H9 (cell line): ENCODE results near the gene UNC5C. TPM values are rescaled to one million over a fixed set of nuclear protein-coding genes. Genes with fewer than 3 reads are reported as not detected.

Source experiments
- DNase-seq: peaks from one replicate; pipeline ENCODE4 v3.0.0-alpha.2; 2017
- H2AFZ ChIP-seq: one replicate; pipeline ENCODE4 v1.6.1; 2013; ENCODE audit warnings: mild to moderate bottlenecking, low read length, control low read depth, moderate library complexity
- H2AK5ac ChIP-seq: 2 replicates; pipeline ENCODE4 v1.6.1; 2013; ENCODE audit warnings: low read length, control low read depth, mixed read lengths; ENCODE audit not compliant: insufficient read length
- H2BK120ac ChIP-seq: one replicate; pipeline ENCODE4 v1.6.1; 2013; ENCODE audit warnings: low read depth, mild to moderate bottlenecking, low read length, control low read depth, inconsistent platforms; ENCODE audit not compliant: poor library complexity, severe bottlenecking
- H2BK12ac ChIP-seq: 2 replicates; pipeline ENCODE4 v1.6.1; 2013; ENCODE audit warnings: low read length, control low read depth, mixed read lengths, low read depth; ENCODE audit not compliant: insufficient read length
- H2BK15ac ChIP-seq: 2 replicates; pipeline ENCODE4 v1.6.1; 2013; ENCODE audit warnings: low read depth, low read length, control low read depth
- H2BK20ac ChIP-seq: one replicate; pipeline ENCODE4 v1.6.1; 2013; ENCODE audit warnings: low read depth, mild to moderate bottlenecking, low read length, control low read depth, inconsistent platforms; ENCODE audit not compliant: poor library complexity, severe bottlenecking
- H2BK5ac ChIP-seq: 2 replicates; pipeline ENCODE4 v1.6.1; 2013; ENCODE audit warnings: low read length, control low read depth, mixed read lengths; ENCODE audit not compliant: insufficient read length
- H3K14ac ChIP-seq: 2 replicates; pipeline ENCODE4 v1.6.1; 2013; ENCODE audit warnings: low read length, control low read depth; ENCODE audit not compliant: insufficient read depth
- H3K18ac ChIP-seq: 2 replicates; pipeline ENCODE4 v1.6.1; 2013; ENCODE audit warnings: low read depth, mild to moderate bottlenecking, mixed read lengths, low read length, control low read depth; ENCODE audit not compliant: insufficient read length
- H3K23ac ChIP-seq: 2 replicates; pipeline ENCODE4 v1.6.1; 2013; ENCODE audit warnings: low read length, control low read depth, mixed read lengths, low read depth; ENCODE audit not compliant: insufficient read length
- H3K23me2 ChIP-seq: 2 replicates; pipeline ENCODE4 v1.6.1; 2013; ENCODE audit warnings: low read depth, mild to moderate bottlenecking, mixed read lengths, low read length, control low read depth; ENCODE audit not compliant: insufficient read length, poor library complexity, severe bottlenecking
- H3K27ac ChIP-seq: 2 replicates; pipeline ENCODE4 v1.5.1; 2013; ENCODE audit warnings: low read length, control low read depth, mixed read lengths, low read depth; ENCODE audit not compliant: insufficient read length
- H3K27me3 ChIP-seq: 2 replicates; pipeline ENCODE4 v1.6.1; 2013; ENCODE audit warnings: low read length, control low read depth, inconsistent platforms; ENCODE audit not compliant: insufficient read depth
- H3K4ac ChIP-seq: 2 replicates; pipeline ENCODE4 v1.6.1; 2013; ENCODE audit warnings: low read depth, mild to moderate bottlenecking, control low read depth, inconsistent platforms, low read length, moderate library complexity
- H3K4me1 ChIP-seq: 2 replicates; pipeline ENCODE4 v1.6.1; 2013; ENCODE audit warnings: low read length, control low read depth, inconsistent platforms; ENCODE audit not compliant: insufficient read depth
- H3K4me2 ChIP-seq: 2 replicates; pipeline ENCODE4 v1.6.1; 2013; ENCODE audit warnings: low read length, control low read depth, mixed read lengths; ENCODE audit not compliant: insufficient read length, insufficient read depth
- H3K56ac ChIP-seq: 2 replicates; pipeline ENCODE4 v1.6.1; 2013; ENCODE audit warnings: low read depth, mild to moderate bottlenecking, mixed read lengths, low read length, control low read depth; ENCODE audit not compliant: insufficient read length
- H3K79me1 ChIP-seq: 2 replicates; pipeline ENCODE4 v1.6.1; 2013; ENCODE audit warnings: low read depth, mild to moderate bottlenecking, moderate library complexity, low read length, control low read depth, inconsistent platforms; ENCODE audit not compliant: insufficient read depth, poor library complexity, severe bottlenecking
- H3K79me2 ChIP-seq: 2 replicates; pipeline ENCODE4 v1.6.1; 2013; ENCODE audit warnings: low read length, control low read depth, inconsistent platforms; ENCODE audit not compliant: insufficient read depth
- H3K9ac ChIP-seq: 2 replicates; pipeline ENCODE4 v1.6.1; 2013; ENCODE audit warnings: low read length, control low read depth, mixed read lengths; ENCODE audit not compliant: insufficient read length; ENCODE audit errors: extremely low read depth
- H3K9me3 ChIP-seq: one replicate; pipeline ENCODE4 v1.6.1; 2013; ENCODE audit warnings: low read depth, low read length, inconsistent platforms; ENCODE audit not compliant: control insufficient read depth
- H3T11ph ChIP-seq: one replicate; pipeline ENCODE4 v1.6.1; 2013; ENCODE audit warnings: mild to moderate bottlenecking, low read length, control low read depth, inconsistent platforms
- H4K20me1 ChIP-seq: one replicate; pipeline ENCODE4 v1.6.1; 2013; ENCODE audit not compliant: control insufficient read depth, insufficient read length, insufficient read depth
- H4K5ac ChIP-seq: 2 replicates; pipeline ENCODE4 v1.6.1; 2013; ENCODE audit warnings: low read depth, mild to moderate bottlenecking, mixed read lengths, low read length, control low read depth; ENCODE audit not compliant: insufficient read length
- H4K8ac ChIP-seq: replicated peaks from 2 replicates; pipeline ENCODE4 v1.6.1; 2013; ENCODE audit warnings: low read length, control low read depth, mixed read lengths, low read depth; ENCODE audit not compliant: insufficient read length
- H4K91ac ChIP-seq: 2 replicates; pipeline ENCODE4 v1.6.1; 2013; ENCODE audit warnings: low read depth, mild to moderate bottlenecking, moderate library complexity, mixed read lengths, low read length, control low read depth; ENCODE audit not compliant: insufficient read length
- H3K27ac Mint-ChIP-seq, 3 experiments: 2 replicates in 2 of 3; 3 replicates in 1 of 3; pipeline ENCODE4 v1.8.0; 2020 to 2021; ENCODE audit warnings: mixed read lengths in 3 of 3, mild to moderate bottlenecking in 1 of 3, moderate library complexity in 1 of 3
- H3K27me3 Mint-ChIP-seq: 2 replicates; pipeline ENCODE4 v1.8.0; 2021; ENCODE audit warnings: low read depth, mild to moderate bottlenecking, moderate library complexity, mixed read lengths
- H3K36me3 Mint-ChIP-seq, 3 experiments: 2 replicates in 2 of 3; 3 replicates in 1 of 3; pipeline ENCODE4 v1.8.0; 2020 to 2021; ENCODE audit warnings: low read depth in 3 of 3, mixed read lengths in 3 of 3; ENCODE audit not compliant: insufficient read depth in 1 of 3
- H3K4me1 Mint-ChIP-seq, 2 experiments: 2 replicates each; pipeline ENCODE4 v1.8.0; 2020; ENCODE audit warnings: mixed read lengths in 2 of 2
- H3K4me3 Mint-ChIP-seq, 2 experiments: 2 replicates in 1 of 2; 3 replicates in 1 of 2; pipeline ENCODE4 v1.8.0; 2020 to 2021; ENCODE audit warnings: mild to moderate bottlenecking in 2 of 2, mixed read lengths in 2 of 2, moderate library complexity in 1 of 2
- H3K9me3 Mint-ChIP-seq, 2 experiments: 2 replicates in 1 of 2; 3 replicates in 1 of 2; pipeline ENCODE4 v1.8.0; 2020; ENCODE audit warnings: mild to moderate bottlenecking in 2 of 2, mixed read lengths in 2 of 2, moderate library complexity in 1 of 2
- CTCF ChIP-seq: fragments of 200-600 bp; sonication (generic); conservative IDR thresholded peaks from 3 replicates; pipeline ENCODE4 v1.8.0; 2021; ENCODE audit warnings: antibody characterized with exemption, mild to moderate bottlenecking
- WGBS: extraction: QIAGEN DNeasy Blood & Tissue Kit; methylation state at CpG from one replicate; pipeline ENCODE4 v1.1.7; 2013; ENCODE audit warnings: missing lambda C conversion rate, low lambda C conversion rate, mixed read lengths; ENCODE audit not compliant: insufficient read length; ENCODE audit errors: extremely low coverage; 5-methylcytosine and 5-hydroxymethylcytosine counted together
- total RNA-seq: library from RNA; stranded (reverse); gene quantifications from 2 replicates; pipeline ENCODE4 v1.2.1, GENCODE V29; 2021

UNC5C gene
- total RNA-seq, 1 experiment from 2014 or later: not detected

- Histone ChIP-seq H2BK120ac (no peak overlapping the region), H3K27ac (no peak overlapping the region), H3K23ac (no peak overlapping the region), H3K4me1 (no peaks in the 10 kb centered on the region), H4K20me1 (no peaks in the 10 kb centered on the region), H3T11ph (no peak overlapping the region), H4K5ac (no peak overlapping the region), H4K91ac (no peak overlapping the region), H2BK5ac (no peak overlapping the region), H3K79me1 (no peaks in the 10 kb centered on the region), H2BK12ac (no peak overlapping the region), H3K18ac (no peak overlapping the region), H3K23me2 (no peaks in the 10 kb centered on the region), H3K9ac (no peak overlapping the region), H3K27me3 (no peaks in the 10 kb centered on the region), H3K56ac (no peak overlapping the region), H3K9me3 (no peaks in the 10 kb centered on the region), H2BK15ac (no peak overlapping the region), H3K4me2 (no peak overlapping the region), H2AFZ (no peak overlapping the region), H3K79me2 (no peaks in the 10 kb centered on the region), H2AK5ac (no peak overlapping the region), H2BK20ac (no peak overlapping the region), H4K8ac (no peak overlapping the region), H3K4ac (no peak overlapping the region), H3K14ac (no peak overlapping the region)
- Mint-ChIP-seq H3K4me3 (no peak overlapping the region), H3K27ac (0 out of 7 replicates have a peak overlapping the region, but pooled peaks of 1 of the 3 experiments have one; percentile 12), H3K27me3 (no peaks in the 10 kb centered on the region), H3K9me3 (no peaks in the 10 kb centered on the region), H3K36me3 (no peaks in the 10 kb centered on the region), H3K4me1 (no peaks in the 10 kb centered on the region)
- no peak for TF ChIP-seq CTCF
- DNase-seq: no peak
- WGBS: no CpG with 5 or more reads among the region's 2 CpGs
Observed at GRCh38 chr4:95499291-95499696, 49.5 kb downstream of the UNC5C start.
